Caco-2 (cell line): ENCODE data around the gene NFIX. TPM values are rescaled to one million over a fixed set of nuclear protein-coding genes. Genes with fewer than 3 reads are reported as not detected.

Source experiments
- BruUV-seq: library from RNA; stranded (reverse); fragments of 400-500 nt; replicated peaks from 2 replicates; lab custom pipeline; 2021; lab: Mats Ljungman, UMichigan
- CTCF ChIA-PET: fragments of 300-600 bp; sonication (Branson Sonifier 250); formaldehyde crosslinking; loops from one replicate; lab custom pipeline; 2022; ENCODE audit warnings: antibody characterized with exemption; lab: Charles Lee
- POLR2A ChIA-PET: fragments of 300-600 bp; sonication (Branson Sonifier 250); formaldehyde crosslinking; loops from one replicate; lab custom pipeline; 2022; ENCODE audit warnings: antibody characterized with exemption; lab: Charles Lee
- DNase-seq, 2 experiments: peaks; one replicate each; pipeline versions ENCODE4 v3.0.0 to v3.0.0-alpha.2; 2020 to 2022
- H3K27me3 ChIP-seq: replicated peaks from 2 replicates; pipeline ENCODE4 v1.6.0; 2011; ENCODE audit warnings: low read length; ENCODE audit not compliant: control insufficient read depth, insufficient read depth
- H3K36me3 ChIP-seq: 2 replicates; pipeline ENCODE4 v1.5.1; 2011; ENCODE audit warnings: low read length; ENCODE audit not compliant: control insufficient read depth, insufficient read depth
- H3K4me1 ChIP-seq: fragments of 250-450 bp; sonication (Bioruptor Pico); 2 replicates; pipeline ENCODE4 v1.5.1; 2020; ENCODE audit warnings: mild to moderate bottlenecking
- H3K4me3 ChIP-seq: 2 replicates; pipeline ENCODE4 v1.5.1; 2011; ENCODE audit warnings: low read depth, mild to moderate bottlenecking, control low read depth, low read length
- H3K9me3 ChIP-seq: fragments of 250-450 bp; sonication (Bioruptor Pico); 2 replicates; pipeline ENCODE4 v1.5.1; 2020; ENCODE audit warnings: mild to moderate bottlenecking, moderate library complexity
- H3K27ac Mint-ChIP-seq: one replicate; pipeline ENCODE4 v1.8.0; 2022; ENCODE audit warnings: mixed read lengths; ENCODE audit not compliant: unreplicated experiment
- H3K27me3 Mint-ChIP-seq: one replicate; pipeline ENCODE4 v1.8.0; 2022; ENCODE audit warnings: mixed read lengths; ENCODE audit not compliant: insufficient read depth, unreplicated experiment
- H3K36me3 Mint-ChIP-seq: one replicate; pipeline ENCODE4 v1.8.0; 2022; ENCODE audit warnings: mild to moderate bottlenecking, mixed read lengths; ENCODE audit not compliant: insufficient read depth, unreplicated experiment
- H3K4me1 Mint-ChIP-seq: one replicate; pipeline ENCODE4 v1.8.0; 2022; ENCODE audit warnings: low read depth, mixed read lengths; ENCODE audit not compliant: unreplicated experiment
- H3K4me3 Mint-ChIP-seq: one replicate; pipeline ENCODE4 v1.8.0; 2022; ENCODE audit warnings: mild to moderate bottlenecking, moderate library complexity, mixed read lengths; ENCODE audit not compliant: unreplicated experiment
- H3K9me3 Mint-ChIP-seq: one replicate; pipeline ENCODE4 v1.8.0; 2022; ENCODE audit warnings: mixed read lengths; ENCODE audit not compliant: unreplicated experiment
- CTCF ChIP-seq, 2 experiments: fragments of 200-600 bp in 1 of 2; IDR thresholded peaks; 1 replicate in 1 of 2; 2 replicates in 1 of 2; pipeline versions ENCODE4 v1.5.1 to v1.8.0; 2011 to 2022; ENCODE audit warnings: antibody characterized with exemption in 1 of 2, control low read depth in 1 of 2, inconsistent platforms in 1 of 2, low read depth in 1 of 2, low read length in 1 of 2, mild to moderate bottlenecking in 1 of 2, moderate library complexity in 1 of 2; ENCODE audit not compliant: insufficient read depth in 1 of 2, severe bottlenecking in 1 of 2, unreplicated experiment in 1 of 2
- intact Hi-C: fragments of 100-400 bp; cut with micrococcal nuclease; formaldehyde crosslinking; loops from one replicate; pipeline ENCODE4 v1.10.0; 2022; ENCODE audit not compliant: unreplicated experiment
- total RNA-seq: library from RNA; stranded (reverse); gene quantifications from 2 replicates; pipeline ENCODE4 v1.2.3, GENCODE V29; 2022

The NFIX gene
- total RNA-seq, 1 experiment from 2014 or later = 0.82 TPM

- Mint-ChIP-seq H3K9me3 (no peaks in the 10 kb centered on the region), H3K4me1 (peaks cover 5% of the 10 kb centered on the region), H3K4me3 (no peak overlapping the region), H3K27me3 (peaks cover 8% of the 10 kb centered on the region), H3K27ac (no peak overlapping the region), H3K36me3 (no peaks in the 10 kb centered on the region)
- CTCF ChIA-PET = interaction anchor here (1.0 kb wide), 1 partner anchor 51 kb away, joined by 4 read pairs; no protein-coding TSS in a partner anchor
- Histone ChIP-seq H3K36me3 (no peaks in the 10 kb centered on the region), H3K27me3 (no peaks in the 10 kb centered on the region), H3K4me1 (peaks cover 8% of the 10 kb centered on the region; the same call in 1 of the 2 replicates), H3K9me3 (no peaks in the 10 kb centered on the region), H3K4me3 (no peak overlapping the region)
- no TSS peak for BruUV-seq
- intact Hi-C loops = no loop called here
- POLR2A ChIA-PET = no interaction called here
- DNase-seq = no peak
- no peak for TF ChIP-seq CTCF (IDR thresholded peaks at IDR 0.05; ENCODE audit: insufficient read depth in 1 of 2, low read depth in 1 of 2, low read length in 1 of 2, severe bottlenecking in 1 of 2, unreplicated experiment in 1 of 2)
Measured at GRCh38 chr19:13010038-13010991, 15.0 kb downstream of the NFIX start.

- H3K36me3 ChIP-seq = no peaks in the 10 kb centered on the region
- peaks cover 13% of the 10 kb centered on the region for H3K27me3 Mint-ChIP-seq
- no peak overlapping the region for H3K27ac Mint-ChIP-seq
- no peak overlapping the region for H3K4me3 Mint-ChIP-seq
- TF ChIP-seq CTCF (IDR thresholded peaks at IDR 0.05; ENCODE audit: insufficient read depth in 1 of 2, low read depth in 1 of 2, low read length in 1 of 2, severe bottlenecking in 1 of 2, unreplicated experiment in 1 of 2) = no peak
- H3K27me3 ChIP-seq = no peaks in the 10 kb centered on the region
- ChIA-PET CTCF (interaction anchor here (1.0 kb wide), 1 partner anchor 51 kb away, joined by 4 read pairs; no protein-coding TSS in a partner anchor), POLR2A (no interaction called here)
- BruUV-seq = no TSS peak
- no peaks in the 10 kb centered on the region for H3K36me3 Mint-ChIP-seq
- no peaks in the 10 kb centered on the region for H3K9me3 Mint-ChIP-seq
- H3K9me3 ChIP-seq = no peaks in the 10 kb centered on the region
- peaks cover 5% of the 10 kb centered on the region for H3K4me1 Mint-ChIP-seq
- peaks cover 8% of the 10 kb centered on the region; the same call in 1 of the 2 replicates for H3K4me1 ChIP-seq
- intact Hi-C loops = no loop called here
- no peak overlapping the region for H3K4me3 ChIP-seq
- no peak for DNase-seq
Measured at GRCh38 chr19:13010992-13011652, 15.8 kb downstream of the NFIX start.

GRCh38 chr19:13011653-13012389 lies 16.5 kb downstream of the NFIX start:
- Mint-ChIP-seq H3K36me3 (no peaks in the 10 kb centered on the region), H3K27me3 (peaks cover 17% of the 10 kb centered on the region), H3K4me3 (no peak overlapping the region), H3K9me3 (no peaks in the 10 kb centered on the region), H3K4me1 (peaks cover 5% of the 10 kb centered on the region), H3K27ac (no peak overlapping the region)
- intact Hi-C loops = no loop called here
- H3K4me3 ChIP-seq = no peak overlapping the region
- no TSS peak for BruUV-seq
- TF ChIP-seq CTCF (IDR thresholded peaks at IDR 0.05; ENCODE audit: insufficient read depth in 1 of 2, low read depth in 1 of 2, low read length in 1 of 2, severe bottlenecking in 1 of 2, unreplicated experiment in 1 of 2) = no peak
- no peak for DNase-seq
- no peaks in the 10 kb centered on the region for H3K36me3 ChIP-seq
- H3K27me3 ChIP-seq = no peaks in the 10 kb centered on the region
- ChIA-PET CTCF (no interaction called here), POLR2A (no interaction called here)
- H3K9me3 ChIP-seq = no peaks in the 10 kb centered on the region
- peaks cover 8% of the 10 kb centered on the region; the same call in 1 of the 2 replicates for H3K4me1 ChIP-seq
